AG09319 (cell line): ENCODE measurements around the gene RNF215.
A peak's percentile ranks its signal among the peaks of the same experiment; 100 is the strongest.

Experiments used
- DNase-seq: peaks from one replicate; pipeline ENCODE4 v3.0.0-alpha.2; 2010; ENCODE audit warnings: low read depth; ENCODE audit errors: extremely low read depth
- CTCF ChIP-seq: IDR thresholded peaks from 2 replicates; pipeline ENCODE4 v1.5.1; 2011; ENCODE audit warnings: low read depth, mild to moderate bottlenecking, inconsistent platforms, low read length, moderate library complexity

Gene RNF215

DNA sequence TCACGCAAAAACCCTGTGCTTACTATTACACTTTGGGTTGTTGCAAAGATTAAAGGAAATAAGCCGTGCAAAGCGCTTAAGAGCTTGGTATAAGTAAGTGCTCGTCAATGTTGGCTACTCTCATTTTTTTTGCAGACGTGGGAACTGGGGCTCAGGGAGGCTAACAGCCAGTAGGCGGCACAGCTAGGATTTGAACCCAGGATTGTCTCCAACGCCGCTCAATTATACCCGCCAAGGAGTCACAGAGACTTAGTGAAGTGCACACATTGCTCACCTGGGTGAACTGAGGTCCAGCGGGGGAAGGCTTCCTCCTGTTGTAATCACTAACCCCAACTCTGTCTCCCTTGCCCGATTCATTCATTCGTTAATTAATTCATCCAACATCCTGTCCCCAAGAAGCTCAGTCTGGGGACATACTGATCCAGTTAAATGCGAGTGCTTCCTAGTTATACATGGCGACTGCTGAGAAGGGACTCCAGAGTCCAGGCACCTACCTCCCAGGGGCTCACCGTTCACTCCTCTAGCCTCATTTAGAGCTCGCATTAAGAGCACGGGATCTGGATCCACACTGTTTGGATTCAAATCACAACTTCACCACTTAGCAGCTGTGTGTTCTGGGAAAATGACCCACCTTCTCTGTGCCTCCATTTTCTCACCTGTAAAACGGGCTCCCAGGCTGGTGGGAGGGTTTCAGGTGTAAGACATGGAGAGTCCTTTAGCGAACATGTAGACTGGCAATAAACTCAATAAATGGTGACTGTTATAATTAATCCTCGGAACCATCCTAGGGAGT is 37.5 kb upstream of the RNF215 start:
- DNase-seq: no peak
- TF ChIP-seq CTCF: no peak; the same call in 1 of the 2 replicates

- TF ChIP-seq CTCF: no peak
- DNase-seq: peak; percentile 99
Measured at GRCh38 chr22:30423959-30424533, 36.8 kb upstream of the RNF215 start.

DNA sequence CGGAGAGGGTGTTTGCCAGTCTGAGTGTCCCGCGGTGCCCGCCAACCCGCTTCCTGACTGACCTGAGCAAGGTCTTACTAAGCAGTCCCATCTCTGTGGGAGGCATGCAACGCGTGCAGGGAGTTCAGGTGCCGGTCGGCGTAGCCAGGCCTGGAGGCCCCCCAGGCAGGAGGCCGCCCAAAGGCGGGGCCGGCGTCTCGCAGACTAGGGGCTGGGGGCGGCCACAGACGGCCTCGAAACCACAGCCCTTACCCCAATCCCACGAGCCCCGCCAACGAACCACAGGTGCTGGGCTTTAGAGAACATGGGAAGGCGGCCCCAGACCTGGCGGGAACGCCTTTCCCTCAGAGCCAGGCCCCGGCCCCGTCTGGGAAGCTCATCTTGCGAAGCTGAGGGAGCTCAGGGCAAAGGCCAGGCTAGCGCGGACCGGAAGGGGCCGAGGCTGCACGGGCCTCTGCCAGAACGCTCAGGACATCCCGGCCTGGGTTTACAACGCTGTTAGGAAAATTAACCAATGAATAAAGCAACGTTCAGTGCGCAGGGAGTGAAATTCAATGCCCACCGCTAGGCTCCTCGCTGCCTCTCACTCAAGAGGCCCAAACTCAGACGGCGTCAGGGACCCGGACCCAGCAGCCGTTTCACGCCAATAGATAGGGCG is 36.2 kb upstream of the RNF215 start:
- no peak for TF ChIP-seq CTCF
- no peak for DNase-seq

DNA sequence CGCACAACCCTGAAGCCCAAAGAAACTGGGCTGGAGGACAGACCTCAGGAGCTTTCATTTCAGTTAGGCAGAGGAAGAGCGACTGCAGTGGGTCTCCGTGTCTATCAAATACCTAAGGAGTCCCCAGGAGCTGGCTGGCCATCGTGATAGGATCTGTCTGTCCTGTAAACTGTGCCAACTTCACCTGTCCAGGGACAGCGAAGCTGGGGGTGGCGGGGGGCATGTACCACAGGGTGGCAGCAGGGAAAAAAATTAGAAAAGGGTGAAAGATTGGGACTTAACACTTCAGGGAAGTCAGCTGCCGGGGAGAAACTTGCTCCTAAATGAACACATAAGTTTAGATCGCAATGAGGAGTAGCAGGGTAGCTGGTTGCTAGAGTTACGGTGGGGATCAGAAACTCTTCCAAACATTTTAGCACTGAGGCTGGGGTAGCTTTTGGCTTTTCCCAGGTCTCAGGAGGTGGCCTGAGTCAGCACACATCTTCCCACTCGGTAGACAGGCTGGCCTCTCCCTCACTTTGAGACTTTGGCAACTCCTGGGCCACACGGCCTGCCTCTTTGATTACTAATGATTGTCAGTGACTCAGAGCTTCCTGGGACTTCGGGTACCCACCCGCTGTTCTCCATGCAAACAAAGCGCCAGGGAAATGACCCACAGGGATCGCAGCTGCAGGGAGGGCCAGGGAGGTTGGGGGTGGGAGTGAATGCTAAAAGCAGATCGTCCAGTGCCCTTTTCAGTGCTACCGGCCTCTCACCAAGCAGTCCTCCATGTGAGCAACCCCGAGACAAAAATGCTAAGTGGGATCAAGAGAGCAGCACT is 35.5 kb upstream of the RNF215 start:
- TF ChIP-seq CTCF: no peak
- peak; percentile 69 for DNase-seq

DNA sequence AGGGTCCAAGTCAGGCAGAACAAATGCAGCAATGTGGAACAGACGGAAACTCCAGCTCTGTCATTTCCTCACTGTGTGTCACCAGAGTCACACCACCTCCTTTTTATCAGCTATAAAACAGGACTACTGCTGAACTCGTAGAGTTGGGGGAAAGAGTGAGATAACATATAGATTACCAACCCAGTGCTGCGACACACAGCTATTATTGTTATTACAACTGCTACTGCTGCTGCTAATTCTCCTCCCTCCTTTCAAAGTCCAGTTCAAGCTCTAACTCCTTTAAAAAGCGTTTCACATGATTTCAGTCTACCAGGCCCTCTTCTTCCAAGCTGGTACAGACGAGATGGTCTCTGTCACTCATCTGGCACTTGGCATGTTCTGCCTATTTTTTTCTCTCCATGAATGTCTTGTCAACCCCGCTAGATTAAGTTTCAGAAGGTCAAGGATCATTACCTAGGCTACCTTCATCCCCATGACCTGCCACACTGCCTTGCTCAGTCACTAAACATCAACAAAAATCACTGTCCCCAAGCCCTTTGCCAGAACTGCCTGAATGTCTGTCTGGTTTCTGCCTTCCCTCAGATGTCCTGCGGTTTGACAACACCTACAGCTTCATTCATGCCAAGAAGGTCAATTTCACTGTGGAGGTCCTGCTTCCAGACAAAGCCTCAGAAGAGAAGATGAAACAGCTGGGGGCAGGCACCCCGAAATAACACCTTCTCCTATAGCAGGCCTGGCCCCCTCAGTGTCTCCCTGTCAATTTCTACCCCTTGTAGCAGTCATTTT is 34.7 kb upstream of the RNF215 start:
- no peak for TF ChIP-seq CTCF
- no peak for DNase-seq

- peak; percentile 46 for DNase-seq
- no peak for TF ChIP-seq CTCF
Measured at GRCh38 chr22:30420347-30421125, 33.3 kb upstream of the RNF215 start.
